Transverse colon (tissue), 3 donors: Measurements from ENCODE around the gene TOM1L2.

Source experiments
- EP300 ChIP-seq: sonication (generic); formaldehyde crosslinking; IDR thresholded peaks from one replicate; pipeline ENCODE4 v1.6.1; 2017; ENCODE audit warnings: antibody characterized with exemption, low read depth
- TF ChIP-seq, protein P1 (sequence below), 5 experiments: fragments of 200-600 bp in 3 of 5; fragments of 450-650 bp in 2 of 5; sonication (generic) in 3 of 5; IDR thresholded peaks; 1 replicate in 2 of 5; 2 replicates in 3 of 5; pipeline ENCODE4 v1.5.1; 2016 to 2017; ENCODE audit warnings: antibody characterized with exemption in 5 of 5, inconsistent platforms in 3 of 5, mild to moderate bottlenecking in 2 of 5, moderate library complexity in 1 of 5

DNA sequence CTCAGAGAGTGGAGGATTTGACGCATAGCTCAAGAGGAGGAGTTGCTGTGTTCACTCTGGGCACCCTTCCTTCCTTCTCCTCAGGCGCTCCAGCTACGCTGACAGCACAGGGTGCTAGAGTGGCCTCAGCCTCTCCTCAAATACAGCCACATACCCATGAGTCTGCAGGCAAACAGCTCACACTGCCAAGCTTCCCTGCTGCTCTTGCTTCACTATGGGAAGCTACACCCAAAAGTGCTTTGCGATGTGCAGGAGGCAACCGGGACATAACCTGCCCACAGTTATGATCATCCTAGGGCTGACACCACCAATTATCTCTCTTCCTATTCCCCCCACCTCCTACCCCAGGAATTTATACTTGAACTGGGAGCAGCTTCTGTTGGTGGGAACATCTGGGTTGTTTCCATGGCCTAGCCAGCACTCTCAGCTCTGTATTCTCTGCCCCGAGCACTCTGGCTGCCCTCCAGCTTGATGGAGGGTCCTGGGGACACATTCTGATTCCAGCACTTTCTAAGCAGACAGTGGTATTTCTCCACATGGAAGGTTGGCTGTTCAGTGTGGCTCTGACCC lies 95.2 kb downstream of the TOM1L2 start:
- TF ChIP-seq, protein P1, sequence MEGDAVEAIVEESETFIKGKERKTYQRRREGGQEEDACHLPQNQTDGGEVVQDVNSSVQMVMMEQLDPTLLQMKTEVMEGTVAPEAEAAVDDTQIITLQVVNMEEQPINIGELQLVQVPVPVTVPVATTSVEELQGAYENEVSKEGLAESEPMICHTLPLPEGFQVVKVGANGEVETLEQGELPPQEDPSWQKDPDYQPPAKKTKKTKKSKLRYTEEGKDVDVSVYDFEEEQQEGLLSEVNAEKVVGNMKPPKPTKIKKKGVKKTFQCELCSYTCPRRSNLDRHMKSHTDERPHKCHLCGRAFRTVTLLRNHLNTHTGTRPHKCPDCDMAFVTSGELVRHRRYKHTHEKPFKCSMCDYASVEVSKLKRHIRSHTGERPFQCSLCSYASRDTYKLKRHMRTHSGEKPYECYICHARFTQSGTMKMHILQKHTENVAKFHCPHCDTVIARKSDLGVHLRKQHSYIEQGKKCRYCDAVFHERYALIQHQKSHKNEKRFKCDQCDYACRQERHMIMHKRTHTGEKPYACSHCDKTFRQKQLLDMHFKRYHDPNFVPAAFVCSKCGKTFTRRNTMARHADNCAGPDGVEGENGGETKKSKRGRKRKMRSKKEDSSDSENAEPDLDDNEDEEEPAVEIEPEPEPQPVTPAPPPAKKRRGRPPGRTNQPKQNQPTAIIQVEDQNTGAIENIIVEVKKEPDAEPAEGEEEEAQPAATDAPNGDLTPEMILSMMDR (IDR thresholded peaks at IDR 0.05) = no peak
- TF ChIP-seq EP300 = no peak
